ENCODE measurements around the gene MYPN. TPM values are rescaled to one million over a fixed set of nuclear protein-coding genes. Genes with fewer than 3 reads are reported as not detected.

Gene MYPN
- polyA plus RNA-seq, 2 of the 4 experiments (the other 2 are of a cell fraction) = 1.5 to 2.1 TPM

GRCh38 chr10:68155615-68156210 is 46.4 kb downstream of the MYPN start:
- H3K27ac ChIP-seq = peak overlapping the region; percentile 86 to 92
- peak overlapping the region; percentile 0; the same call in 1 of the 3 replicates for H3K4me2 ChIP-seq
- DNase-seq (ENCODE audit: low read depth in 1 of 2, low spot score in 1 of 2) (no peak), FAIRE-seq (no peak), ATAC-seq (no peak)
- ChIA-PET CTCF (interaction anchor here (0.6 to 10.2 kb wide), 44 partner anchors 9 to 367 kb away, joined by 3 to 241 read pairs (median 4); partner anchors contain the start of gene HNRNPH3), POLR2A (interaction anchor here (1.4 kb wide), 1 partner anchor 95 kb away, joined by 3 read pairs; no protein-coding TSS in a partner anchor)
- WGBS (ENCODE audit: missing lambda C conversion rate) = 50% methylated on average over 2 of the region's 2 CpGs
- no peak for TF ChIP-seq CBX8 (IDR thresholded peaks at IDR 0.05)
- no peak for TF ChIP-seq ZC3H11A (IDR thresholded peaks at IDR 0.05)
- TF ChIP-seq KDM5A (IDR thresholded peaks at IDR 0.05) = no peak
- TF ChIP-seq JUN (IDR thresholded peaks at IDR 0.05) = no peak
- TF ChIP-seq CHD2 (IDR thresholded peaks at IDR 0.05; ENCODE audit: low read length, partially characterized antibody) = no peak
- TF ChIP-seq, protein P1, sequence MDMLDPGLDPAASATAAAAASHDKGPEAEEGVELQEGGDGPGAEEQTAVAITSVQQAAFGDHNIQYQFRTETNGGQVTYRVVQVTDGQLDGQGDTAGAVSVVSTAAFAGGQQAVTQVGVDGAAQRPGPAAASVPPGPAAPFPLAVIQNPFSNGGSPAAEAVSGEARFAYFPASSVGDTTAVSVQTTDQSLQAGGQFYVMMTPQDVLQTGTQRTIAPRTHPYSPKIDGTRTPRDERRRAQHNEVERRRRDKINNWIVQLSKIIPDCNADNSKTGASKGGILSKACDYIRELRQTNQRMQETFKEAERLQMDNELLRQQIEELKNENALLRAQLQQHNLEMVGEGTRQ (IDR thresholded peaks at IDR 0.05) = no peak
- no peak for TF ChIP-seq ZFP36 (IDR thresholded peaks at IDR 0.05; ENCODE audit: borderline replicate concordance, partially characterized antibody)
- TF ChIP-seq, protein P2, sequence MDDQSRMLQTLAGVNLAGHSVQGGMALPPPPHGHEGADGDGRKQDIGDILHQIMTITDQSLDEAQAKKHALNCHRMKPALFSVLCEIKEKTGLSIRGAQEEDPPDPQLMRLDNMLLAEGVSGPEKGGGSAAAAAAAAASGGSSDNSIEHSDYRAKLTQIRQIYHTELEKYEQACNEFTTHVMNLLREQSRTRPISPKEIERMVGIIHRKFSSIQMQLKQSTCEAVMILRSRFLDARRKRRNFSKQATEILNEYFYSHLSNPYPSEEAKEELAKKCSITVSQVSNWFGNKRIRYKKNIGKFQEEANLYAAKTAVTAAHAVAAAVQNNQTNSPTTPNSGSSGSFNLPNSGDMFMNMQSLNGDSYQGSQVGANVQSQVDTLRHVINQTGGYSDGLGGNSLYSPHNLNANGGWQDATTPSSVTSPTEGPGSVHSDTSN (IDR thresholded peaks at IDR 0.05) = no peak
- TF ChIP-seq ZNF302 (CRISPR knock-in tag; IDR thresholded peaks at IDR 0.05) = no peak
- TF ChIP-seq NFE2L2 (conservative IDR thresholded peaks at IDR 0.05; ENCODE audit: low read length) = no peak
- no peak for TF ChIP-seq GATA3 (IDR thresholded peaks at IDR 0.05; ENCODE audit: borderline replicate concordance)
- TF ChIP-seq, protein P3, sequence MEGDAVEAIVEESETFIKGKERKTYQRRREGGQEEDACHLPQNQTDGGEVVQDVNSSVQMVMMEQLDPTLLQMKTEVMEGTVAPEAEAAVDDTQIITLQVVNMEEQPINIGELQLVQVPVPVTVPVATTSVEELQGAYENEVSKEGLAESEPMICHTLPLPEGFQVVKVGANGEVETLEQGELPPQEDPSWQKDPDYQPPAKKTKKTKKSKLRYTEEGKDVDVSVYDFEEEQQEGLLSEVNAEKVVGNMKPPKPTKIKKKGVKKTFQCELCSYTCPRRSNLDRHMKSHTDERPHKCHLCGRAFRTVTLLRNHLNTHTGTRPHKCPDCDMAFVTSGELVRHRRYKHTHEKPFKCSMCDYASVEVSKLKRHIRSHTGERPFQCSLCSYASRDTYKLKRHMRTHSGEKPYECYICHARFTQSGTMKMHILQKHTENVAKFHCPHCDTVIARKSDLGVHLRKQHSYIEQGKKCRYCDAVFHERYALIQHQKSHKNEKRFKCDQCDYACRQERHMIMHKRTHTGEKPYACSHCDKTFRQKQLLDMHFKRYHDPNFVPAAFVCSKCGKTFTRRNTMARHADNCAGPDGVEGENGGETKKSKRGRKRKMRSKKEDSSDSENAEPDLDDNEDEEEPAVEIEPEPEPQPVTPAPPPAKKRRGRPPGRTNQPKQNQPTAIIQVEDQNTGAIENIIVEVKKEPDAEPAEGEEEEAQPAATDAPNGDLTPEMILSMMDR (IDR thresholded peaks at IDR 0.05) = no peak; the same call in 2 of the 3 replicates
- TF ChIP-seq HOXA7 (CRISPR knock-in tag; IDR thresholded peaks at IDR 0.05) = no peak
- no peak for TF ChIP-seq CHD4 (IDR thresholded peaks at IDR 0.05; ENCODE audit: borderline replicate concordance)
- TF ChIP-seq, protein P4, sequence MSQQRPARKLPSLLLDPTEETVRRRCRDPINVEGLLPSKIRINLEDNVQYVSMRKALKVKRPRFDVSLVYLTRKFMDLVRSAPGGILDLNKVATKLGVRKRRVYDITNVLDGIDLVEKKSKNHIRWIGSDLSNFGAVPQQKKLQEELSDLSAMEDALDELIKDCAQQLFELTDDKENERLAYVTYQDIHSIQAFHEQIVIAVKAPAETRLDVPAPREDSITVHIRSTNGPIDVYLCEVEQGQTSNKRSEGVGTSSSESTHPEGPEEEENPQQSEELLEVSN (IDR thresholded peaks at IDR 0.05; ENCODE audit: borderline replicate concordance, low read depth) = no peak
- no peak for TF ChIP-seq FOSL2 (IDR thresholded peaks at IDR 0.05)
- no peak for TF ChIP-seq FOSL2 (CRISPR knock-in tag; IDR thresholded peaks at IDR 0.05)
- no peak for TF ChIP-seq SMC3 (IDR thresholded peaks at IDR 0.05)
- TF ChIP-seq, protein P5, sequence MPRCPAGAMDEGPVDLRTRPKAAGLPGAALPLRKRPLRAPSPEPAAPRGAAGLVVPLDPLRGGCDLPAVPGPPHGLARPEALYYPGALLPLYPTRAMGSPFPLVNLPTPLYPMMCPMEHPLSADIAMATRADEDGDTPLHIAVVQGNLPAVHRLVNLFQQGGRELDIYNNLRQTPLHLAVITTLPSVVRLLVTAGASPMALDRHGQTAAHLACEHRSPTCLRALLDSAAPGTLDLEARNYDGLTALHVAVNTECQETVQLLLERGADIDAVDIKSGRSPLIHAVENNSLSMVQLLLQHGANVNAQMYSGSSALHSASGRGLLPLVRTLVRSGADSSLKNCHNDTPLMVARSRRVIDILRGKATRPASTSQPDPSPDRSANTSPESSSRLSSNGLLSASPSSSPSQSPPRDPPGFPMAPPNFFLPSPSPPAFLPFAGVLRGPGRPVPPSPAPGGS (IDR thresholded peaks at IDR 0.05) = no peak
- no peak for TF ChIP-seq RARB (CRISPR knock-in tag; IDR thresholded peaks at IDR 0.05)
- no peak for TF ChIP-seq HOXB5 (CRISPR knock-in tag; IDR thresholded peaks at IDR 0.05)
- H3K4me1 ChIP-seq = peaks cover 63% of the 10 kb centered on the region
- H3K4me3 ChIP-seq = no peak overlapping the region
- no peaks in the 10 kb centered on the region for H3K9me3 ChIP-seq
